Fibroblast of lung (primary cell): Measurements from ENCODE around the gene VTA1.

Experiments used
- EZH2 ChIP-seq: IDR thresholded peaks from 2 replicates; pipeline ENCODE4 v1.5.1; 2012; ENCODE audit warnings: low read length, control low read depth, mild to moderate bottlenecking; ENCODE audit errors: missing control alignments
- TF ChIP-seq, protein P1 (sequence below), 2 donors: IDR thresholded peaks in 1 of 2; conservative IDR thresholded peaks in 1 of 2; 1 replicate in 1 of 2; 2 replicates in 1 of 2; pipeline ENCODE4 v1.5.1; 2011 to 2012; ENCODE audit warnings: low read length in 2 of 2, control low read depth in 1 of 2, inconsistent platforms in 1 of 2, low read depth in 1 of 2, mild to moderate bottlenecking in 1 of 2

DNA sequence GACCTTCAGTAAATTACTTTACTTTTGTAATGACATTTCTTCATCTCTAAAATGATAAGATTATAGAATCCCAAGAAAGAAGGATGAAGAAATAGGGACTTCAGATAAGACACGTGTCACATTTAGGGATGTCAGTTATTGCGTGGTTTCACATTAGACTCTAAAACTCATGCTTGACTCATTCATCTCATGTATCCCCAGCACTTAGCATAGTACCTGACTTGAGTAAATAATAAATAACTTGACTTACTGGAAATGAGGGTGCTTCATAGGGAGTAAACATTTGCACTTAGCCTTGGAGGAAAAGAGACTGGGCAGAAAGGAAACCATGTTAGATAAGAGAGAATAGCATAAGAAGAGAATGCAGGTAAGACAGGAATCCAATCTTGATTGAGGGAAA is 37.2 kb downstream of the VTA1 start:
- TF ChIP-seq, protein P1, sequence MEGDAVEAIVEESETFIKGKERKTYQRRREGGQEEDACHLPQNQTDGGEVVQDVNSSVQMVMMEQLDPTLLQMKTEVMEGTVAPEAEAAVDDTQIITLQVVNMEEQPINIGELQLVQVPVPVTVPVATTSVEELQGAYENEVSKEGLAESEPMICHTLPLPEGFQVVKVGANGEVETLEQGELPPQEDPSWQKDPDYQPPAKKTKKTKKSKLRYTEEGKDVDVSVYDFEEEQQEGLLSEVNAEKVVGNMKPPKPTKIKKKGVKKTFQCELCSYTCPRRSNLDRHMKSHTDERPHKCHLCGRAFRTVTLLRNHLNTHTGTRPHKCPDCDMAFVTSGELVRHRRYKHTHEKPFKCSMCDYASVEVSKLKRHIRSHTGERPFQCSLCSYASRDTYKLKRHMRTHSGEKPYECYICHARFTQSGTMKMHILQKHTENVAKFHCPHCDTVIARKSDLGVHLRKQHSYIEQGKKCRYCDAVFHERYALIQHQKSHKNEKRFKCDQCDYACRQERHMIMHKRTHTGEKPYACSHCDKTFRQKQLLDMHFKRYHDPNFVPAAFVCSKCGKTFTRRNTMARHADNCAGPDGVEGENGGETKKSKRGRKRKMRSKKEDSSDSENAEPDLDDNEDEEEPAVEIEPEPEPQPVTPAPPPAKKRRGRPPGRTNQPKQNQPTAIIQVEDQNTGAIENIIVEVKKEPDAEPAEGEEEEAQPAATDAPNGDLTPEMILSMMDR (conservative IDR thresholded peaks at IDR 0.05 in 1 of 2, IDR thresholded peaks at IDR 0.05 in 1 of 2; ENCODE audit: low read depth in 1 of 2, low read length in 2 of 2), result no peak
- TF ChIP-seq EZH2, result no peak
